ENCODE measurements around the gene SPSB4.

GRCh38 chr3:141151439-141151838 lies 100.3 kb downstream of the SPSB4 start:
- TF ChIP-seq, protein P1, sequence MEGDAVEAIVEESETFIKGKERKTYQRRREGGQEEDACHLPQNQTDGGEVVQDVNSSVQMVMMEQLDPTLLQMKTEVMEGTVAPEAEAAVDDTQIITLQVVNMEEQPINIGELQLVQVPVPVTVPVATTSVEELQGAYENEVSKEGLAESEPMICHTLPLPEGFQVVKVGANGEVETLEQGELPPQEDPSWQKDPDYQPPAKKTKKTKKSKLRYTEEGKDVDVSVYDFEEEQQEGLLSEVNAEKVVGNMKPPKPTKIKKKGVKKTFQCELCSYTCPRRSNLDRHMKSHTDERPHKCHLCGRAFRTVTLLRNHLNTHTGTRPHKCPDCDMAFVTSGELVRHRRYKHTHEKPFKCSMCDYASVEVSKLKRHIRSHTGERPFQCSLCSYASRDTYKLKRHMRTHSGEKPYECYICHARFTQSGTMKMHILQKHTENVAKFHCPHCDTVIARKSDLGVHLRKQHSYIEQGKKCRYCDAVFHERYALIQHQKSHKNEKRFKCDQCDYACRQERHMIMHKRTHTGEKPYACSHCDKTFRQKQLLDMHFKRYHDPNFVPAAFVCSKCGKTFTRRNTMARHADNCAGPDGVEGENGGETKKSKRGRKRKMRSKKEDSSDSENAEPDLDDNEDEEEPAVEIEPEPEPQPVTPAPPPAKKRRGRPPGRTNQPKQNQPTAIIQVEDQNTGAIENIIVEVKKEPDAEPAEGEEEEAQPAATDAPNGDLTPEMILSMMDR (IDR thresholded peaks at IDR 0.05), result no peak
- TF ChIP-seq EZH2 (IDR thresholded peaks at IDR 0.05; ENCODE audit: borderline replicate concordance, insufficient read depth, low read depth, low read length, poor library complexity, severe bottlenecking), result no peak
